Astrocyte of the spinal cord (primary cell): ENCODE results near the gene TMEM200A.

Source experiments
- DNase-seq: peaks from one replicate; pipeline ENCODE4 v3.0.0; 2011; ENCODE audit warnings: low read depth, low spot score
- H3K4me3 ChIP-seq: 2 replicates; pipeline ENCODE4 v1.5.1; 2011; ENCODE audit warnings: low read depth, mild to moderate bottlenecking, low read length, moderate library complexity
- CTCF ChIP-seq: IDR thresholded peaks from 2 replicates; pipeline ENCODE4 v1.5.1; 2012; ENCODE audit warnings: low read depth, mild to moderate bottlenecking, low read length, inconsistent platforms
- in situ Hi-C: cut with HindIII; loops from 2 replicates; pipeline ENCODE4 v1.10.0; 2017; ENCODE audit warnings: low sequenced_read_pairs

TMEM200A gene

GRCh38 chr6:130482645-130483390 lies 117.0 kb downstream of the TMEM200A start:
- no peak for TF ChIP-seq CTCF
- peak; percentile 71 for DNase-seq
- in situ Hi-C loops = no loop called here
- no peak overlapping the region for H3K4me3 ChIP-seq

- TF ChIP-seq CTCF = no peak
- in situ Hi-C loops = no loop called here
- no peak overlapping the region for H3K4me3 ChIP-seq
- no peak for DNase-seq
Observed at GRCh38 chr6:130485870-130486269, 120.1 kb downstream of the TMEM200A start.

DNA sequence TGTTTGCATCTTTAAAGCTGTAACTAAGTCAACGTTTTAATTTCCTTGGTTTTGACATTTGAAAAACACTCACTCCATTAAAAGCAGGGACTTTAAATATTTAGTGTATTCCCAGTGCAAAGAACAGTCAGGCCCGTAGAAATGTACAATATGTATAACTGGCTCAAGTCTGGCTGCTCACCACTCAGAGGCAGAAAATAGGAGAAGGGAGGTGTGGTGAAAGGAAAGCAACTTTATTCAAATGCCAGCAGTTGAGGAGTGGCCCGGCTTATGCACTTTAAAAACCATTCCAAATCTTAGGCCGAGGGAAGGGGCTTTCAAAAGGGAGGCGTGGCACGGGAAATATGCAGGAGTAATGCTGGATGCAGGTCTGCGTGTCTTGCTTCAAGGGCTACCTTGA lies 120.6 kb downstream of the TMEM200A start:
- no peak overlapping the region for H3K4me3 ChIP-seq
- in situ Hi-C loops = no loop called here
- no peak for TF ChIP-seq CTCF
- no peak for DNase-seq

GRCh38 chr6:130489514-130489913 lies 123.7 kb downstream of the TMEM200A start:
- DNase-seq = no peak
- H3K4me3 ChIP-seq = no peak overlapping the region
- TF ChIP-seq CTCF = no peak
- in situ Hi-C loops = no loop called here
